ENCODE measurements around the gene NUP188.

DNA sequence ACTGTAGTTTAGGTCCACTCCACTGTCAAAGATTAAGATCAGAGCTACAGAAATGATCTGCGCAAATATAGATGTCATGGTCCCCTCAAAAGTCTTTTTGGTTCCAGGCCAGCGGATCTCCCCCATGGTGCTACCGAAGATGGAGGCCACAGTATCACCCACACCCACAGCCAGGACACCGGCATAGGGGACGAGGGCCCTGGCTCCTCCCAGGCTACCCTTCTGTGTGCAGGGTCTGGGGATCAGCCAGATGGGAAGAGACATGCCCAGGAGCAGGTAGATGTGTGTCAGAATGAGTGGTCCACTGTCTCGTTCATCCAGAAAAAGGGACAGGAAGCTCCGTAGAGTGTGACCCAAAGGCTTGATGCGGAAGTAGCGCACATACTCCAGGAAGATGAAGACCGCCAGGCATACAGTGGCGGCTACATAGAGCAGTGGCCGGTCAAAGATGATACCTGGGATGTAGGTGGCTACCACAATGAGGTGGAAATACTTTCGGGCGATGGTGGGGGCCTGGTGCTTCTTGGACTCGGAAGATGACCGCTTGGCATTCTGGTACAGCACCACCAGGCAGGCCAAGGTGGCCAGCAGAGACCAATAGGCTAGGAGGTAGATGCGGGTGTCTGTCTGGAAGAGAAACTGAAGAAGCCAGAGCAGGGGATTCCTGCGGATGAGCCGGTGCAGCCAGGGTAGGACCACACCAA lies 1.5 kb upstream of the NUP188 start:
- TF ChIP-seq, protein P1, sequence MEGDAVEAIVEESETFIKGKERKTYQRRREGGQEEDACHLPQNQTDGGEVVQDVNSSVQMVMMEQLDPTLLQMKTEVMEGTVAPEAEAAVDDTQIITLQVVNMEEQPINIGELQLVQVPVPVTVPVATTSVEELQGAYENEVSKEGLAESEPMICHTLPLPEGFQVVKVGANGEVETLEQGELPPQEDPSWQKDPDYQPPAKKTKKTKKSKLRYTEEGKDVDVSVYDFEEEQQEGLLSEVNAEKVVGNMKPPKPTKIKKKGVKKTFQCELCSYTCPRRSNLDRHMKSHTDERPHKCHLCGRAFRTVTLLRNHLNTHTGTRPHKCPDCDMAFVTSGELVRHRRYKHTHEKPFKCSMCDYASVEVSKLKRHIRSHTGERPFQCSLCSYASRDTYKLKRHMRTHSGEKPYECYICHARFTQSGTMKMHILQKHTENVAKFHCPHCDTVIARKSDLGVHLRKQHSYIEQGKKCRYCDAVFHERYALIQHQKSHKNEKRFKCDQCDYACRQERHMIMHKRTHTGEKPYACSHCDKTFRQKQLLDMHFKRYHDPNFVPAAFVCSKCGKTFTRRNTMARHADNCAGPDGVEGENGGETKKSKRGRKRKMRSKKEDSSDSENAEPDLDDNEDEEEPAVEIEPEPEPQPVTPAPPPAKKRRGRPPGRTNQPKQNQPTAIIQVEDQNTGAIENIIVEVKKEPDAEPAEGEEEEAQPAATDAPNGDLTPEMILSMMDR (IDR thresholded peaks at IDR 0.05; ENCODE audit: insufficient read depth, low read length), result no peak
- TF ChIP-seq SPI1 (IDR thresholded peaks at IDR 0.05; ENCODE audit: borderline replicate concordance, low read depth) (no peak), POLR2AphosphoS5 (IDR thresholded peaks at IDR 0.05; ENCODE audit: low read depth) (no peak)
- TF ChIP-seq, protein P2, sequence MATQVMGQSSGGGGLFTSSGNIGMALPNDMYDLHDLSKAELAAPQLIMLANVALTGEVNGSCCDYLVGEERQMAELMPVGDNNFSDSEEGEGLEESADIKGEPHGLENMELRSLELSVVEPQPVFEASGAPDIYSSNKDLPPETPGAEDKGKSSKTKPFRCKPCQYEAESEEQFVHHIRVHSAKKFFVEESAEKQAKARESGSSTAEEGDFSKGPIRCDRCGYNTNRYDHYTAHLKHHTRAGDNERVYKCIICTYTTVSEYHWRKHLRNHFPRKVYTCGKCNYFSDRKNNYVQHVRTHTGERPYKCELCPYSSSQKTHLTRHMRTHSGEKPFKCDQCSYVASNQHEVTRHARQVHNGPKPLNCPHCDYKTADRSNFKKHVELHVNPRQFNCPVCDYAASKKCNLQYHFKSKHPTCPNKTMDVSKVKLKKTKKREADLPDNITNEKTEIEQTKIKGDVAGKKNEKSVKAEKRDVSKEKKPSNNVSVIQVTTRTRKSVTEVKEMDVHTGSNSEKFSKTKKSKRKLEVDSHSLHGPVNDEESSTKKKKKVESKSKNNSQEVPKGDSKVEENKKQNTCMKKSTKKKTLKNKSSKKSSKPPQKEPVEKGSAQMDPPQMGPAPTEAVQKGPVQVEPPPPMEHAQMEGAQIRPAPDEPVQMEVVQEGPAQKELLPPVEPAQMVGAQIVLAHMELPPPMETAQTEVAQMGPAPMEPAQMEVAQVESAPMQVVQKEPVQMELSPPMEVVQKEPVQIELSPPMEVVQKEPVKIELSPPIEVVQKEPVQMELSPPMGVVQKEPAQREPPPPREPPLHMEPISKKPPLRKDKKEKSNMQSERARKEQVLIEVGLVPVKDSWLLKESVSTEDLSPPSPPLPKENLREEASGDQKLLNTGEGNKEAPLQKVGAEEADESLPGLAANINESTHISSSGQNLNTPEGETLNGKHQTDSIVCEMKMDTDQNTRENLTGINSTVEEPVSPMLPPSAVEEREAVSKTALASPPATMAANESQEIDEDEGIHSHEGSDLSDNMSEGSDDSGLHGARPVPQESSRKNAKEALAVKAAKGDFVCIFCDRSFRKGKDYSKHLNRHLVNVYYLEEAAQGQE (IDR thresholded peaks at IDR 0.05; ENCODE audit: insufficient replicate concordance, low read depth), result no peak
